Cardiac muscle cell (in vitro differentiated cells and primary cell): ENCODE data around the gene PPIG. TPM values are rescaled to one million over a fixed set of nuclear protein-coding genes. Genes with fewer than 3 reads are reported as not detected.
"Not testable (repeated sequence)": the region's sequence is repeated elsewhere in the genome, so short reads cannot be mapped to it uniquely, and the experiment has no call there.

ENCODE experiments used
- DNase-seq, 2 donors: peaks; one replicate each; pipeline versions ENCODE4 v3.0.0 to v3.0.0-alpha.2; 2010 to 2017; ENCODE audit warnings: low read depth in 1 of 2, low spot score in 1 of 2
- H3K27ac ChIP-seq: fragments of 200-600 bp; sonication (generic); 2 replicates; pipeline ENCODE4 v1.5.1; 2016
- H3K27me3 ChIP-seq: fragments of 200-600 bp; sonication (generic); 2 replicates; pipeline ENCODE4 v1.6.0; 2016; ENCODE audit warnings: control low read depth
- H3K36me3 ChIP-seq: fragments of 200-600 bp; sonication (generic); 2 replicates; pipeline ENCODE4 v1.5.1; 2016; ENCODE audit warnings: control low read depth
- H3K4me1 ChIP-seq: fragments of 200-600 bp; sonication (generic); 2 replicates; pipeline ENCODE4 v1.8.1; 2017; ENCODE audit warnings: low read depth, mild to moderate bottlenecking, mixed run types
- H3K4me3 ChIP-seq: fragments of 200-600 bp; sonication (generic); 2 replicates; pipeline ENCODE4 v1.5.1; 2016; ENCODE audit warnings: mild to moderate bottlenecking
- H3K9me3 ChIP-seq: fragments of 200-600 bp; sonication (generic); 2 replicates; pipeline ENCODE4 v1.5.1; 2017; ENCODE audit warnings: low read depth, mild to moderate bottlenecking, control low read depth
- CTCF ChIP-seq: IDR thresholded peaks from 2 replicates; pipeline ENCODE4 v1.5.1; 2012; ENCODE audit warnings: low read depth, mild to moderate bottlenecking, low read length
- polyA plus RNA-seq: library from polyadenylated mRNA; unstranded; fragments of >200 nt; fragmentation: Nextera tagmentation; extraction: Ambion mirVana; gene quantifications from 2 replicates; pipeline ENCODE4 v1.2.1, GENCODE V29; 2016
- total RNA-seq: library from RNA; depleted of rRNA; stranded (reverse); fragments of >200 nt; gene quantifications from 2 replicates; pipeline ENCODE4 v1.2.3, GENCODE V29; 2016

The PPIG gene
- total and polyA plus RNA-seq, 2 experiments from 2014 or later, result 24.7 to 70.0 TPM

GRCh38 chr2:169562519-169562918 lies 21.6 kb upstream of the PPIG start:
- H3K9me3 ChIP-seq, result no peaks in the 10 kb centered on the region
- H3K4me3 ChIP-seq, result no peak overlapping the region
- peak overlapping the region; percentile 39 for H3K27ac ChIP-seq
- no peak for TF ChIP-seq CTCF
- no peak for DNase-seq
- H3K27me3 ChIP-seq, result no peaks in the 10 kb centered on the region
- no peaks in the 10 kb centered on the region for H3K4me1 ChIP-seq
- peaks cover 12% of the 10 kb centered on the region for H3K36me3 ChIP-seq

- H3K27me3 ChIP-seq, result no peaks in the 10 kb centered on the region
- no peak for TF ChIP-seq CTCF
Observed at GRCh38 chr2:169565686-169566085, 18.5 kb upstream of the PPIG start.

GRCh38 chr2:169569948-169570347 lies 14.2 kb upstream of the PPIG start:
- no peak overlapping the region for H3K27ac ChIP-seq
- no peak for DNase-seq
- TF ChIP-seq CTCF, result no peak

More at GRCh38 chr2:169565686-169566085, 18.5 kb upstream of the PPIG start:
- peaks cover 11% of the 10 kb centered on the region for H3K36me3 ChIP-seq
- H3K27ac ChIP-seq, result no peak overlapping the region
- H3K9me3 ChIP-seq, result no peaks in the 10 kb centered on the region
- no peak for DNase-seq
- H3K4me1 ChIP-seq, result peaks cover 8% of the 10 kb centered on the region
- no peak overlapping the region for H3K4me3 ChIP-seq

GRCh38 chr2:169570752-169571151 lies 13.4 kb upstream of the PPIG start:
- H3K27me3 ChIP-seq, H3K27ac ChIP-seq, DNase-seq, H3K9me3 ChIP-seq, H3K4me3 ChIP-seq: not testable (repeated sequence)
- Histone ChIP-seq H3K4me1 (peaks cover 24% of the 10 kb centered on the region), H3K36me3 (peaks cover 15% of the 10 kb centered on the region)

More at GRCh38 chr2:169569948-169570347, 14.2 kb upstream of the PPIG start:
- peaks cover 24% of the 10 kb centered on the region for H3K4me1 ChIP-seq
- H3K4me3 ChIP-seq, result no peak overlapping the region
- peaks cover 15% of the 10 kb centered on the region for H3K36me3 ChIP-seq
- H3K9me3 ChIP-seq, result no peaks in the 10 kb centered on the region
- H3K27me3 ChIP-seq, result no peaks in the 10 kb centered on the region

- peaks cover 24% of the 10 kb centered on the region for H3K4me1 ChIP-seq
- peaks cover 15% of the 10 kb centered on the region for H3K36me3 ChIP-seq
- H3K9me3 ChIP-seq, result no peaks in the 10 kb centered on the region
- peak overlapping the region; percentile 49 for H3K4me3 ChIP-seq
- no peak for DNase-seq
- no peak overlapping the region for H3K27ac ChIP-seq
- H3K27me3 ChIP-seq, result no peaks in the 10 kb centered on the region
- TF ChIP-seq CTCF, result no peak
Observed at GRCh38 chr2:169571571-169571970, 12.6 kb upstream of the PPIG start.

GRCh38 chr2:169572189-169572588 lies 12.0 kb upstream of the PPIG start:
- no peak for DNase-seq
- TF ChIP-seq CTCF, result no peak
- H3K4me3 ChIP-seq, result peak overlapping the region; percentile 49

More at GRCh38 chr2:169572189-169572588, 12.0 kb upstream of the PPIG start:
- Histone ChIP-seq H3K36me3 (peaks cover 12% of the 10 kb centered on the region), H3K27me3 (no peaks in the 10 kb centered on the region), H3K9me3 (no peaks in the 10 kb centered on the region), H3K27ac (peak overlapping the region; percentile 89), H3K4me1 (peaks cover 24% of the 10 kb centered on the region)
